ENCODE results near the gene MAN1A2.

- TF ChIP-seq CTCF (IDR thresholded peaks at IDR 0.05) (peak in 3 of 6 experiments; percentile 56 to 74 (median 68)), POLR2A (IDR thresholded peaks at IDR 0.05) (no peak)
Observed at GRCh38 chr1:117512728-117513321, 145.6 kb downstream of the MAN1A2 start.
